Measurements from ENCODE around the gene CCN2. TPM values are rescaled to one million over a fixed set of nuclear protein-coding genes. Genes with fewer than 3 reads are reported as not detected.

Gene CCN2
- total RNA-seq, 1 experiment from 2014 or later = 67.8 TPM

- TF ChIP-seq ATF6 (CRISPR knock-in tag; IDR thresholded peaks at IDR 0.05) = no peak
- TF ChIP-seq SMAD3 (CRISPR knock-in tag; IDR thresholded peaks at IDR 0.05; ENCODE audit: borderline replicate concordance) = no peak
- no peak for TF ChIP-seq ESRRA (CRISPR knock-in tag; IDR thresholded peaks at IDR 0.05; ENCODE audit: borderline replicate concordance)
- TF ChIP-seq NFATC4 (CRISPR knock-in tag; IDR thresholded peaks at IDR 0.05) = no peak
- no peak for TF ChIP-seq ZNF671 (CRISPR knock-in tag; IDR thresholded peaks at IDR 0.05)
- TF ChIP-seq ATF3 (CRISPR knock-in tag; conservative IDR thresholded peaks at IDR 0.05) = no peak
Observed at GRCh38 chr6:131937226-131937625, 13.9 kb downstream of the CCN2 start (continued).

GRCh38 chr6:131936156-131936555 is 15.0 kb downstream of the CCN2 start:
- ChIA-PET POLR2A (no interaction called here), CTCF (no interaction called here)
- Mint-ChIP-seq H3K27ac (no peak overlapping the region), H3K27me3 (ENCODE audit: low read depth) (peaks cover 10% of the 10 kb centered on the region), H3K36me3 (peaks cover 7% of the 10 kb centered on the region; the same call in 1 of the 2 replicates), H3K9me3 (no peaks in the 10 kb centered on the region), H3K4me3 (no peak overlapping the region), H3K4me1 (peaks cover 27% of the 10 kb centered on the region)
- ATAC-seq = no peak
- TF ChIP-seq ZNF396 (CRISPR knock-in tag; IDR thresholded peaks at IDR 0.05; ENCODE audit: borderline replicate concordance) (no peak), E2F5 (CRISPR knock-in tag; IDR thresholded peaks at IDR 0.05) (no peak), SOX15 (CRISPR knock-in tag; IDR thresholded peaks at IDR 0.05) (no peak), NR2C2 (CRISPR knock-in tag; IDR thresholded peaks at IDR 0.05) (no peak)
- no peak for DNase-seq (ENCODE audit: low spot score)

- ChIA-PET POLR2A (no interaction called here), CTCF (no interaction called here)
- Mint-ChIP-seq H3K27ac (no peak overlapping the region), H3K4me1 (peaks cover 14% of the 10 kb centered on the region), H3K27me3 (ENCODE audit: low read depth) (peaks cover 15% of the 10 kb centered on the region; the same call in 1 of the 2 replicates), H3K4me3 (no peak overlapping the region), H3K36me3 (peaks cover 34% of the 10 kb centered on the region), H3K9me3 (no peaks in the 10 kb centered on the region)
- no peak for TF ChIP-seq CREB1 (CRISPR knock-in tag; IDR thresholded peaks at IDR 0.05)
- TF ChIP-seq FOXP4 (CRISPR knock-in tag; IDR thresholded peaks at IDR 0.05) = no peak
- TF ChIP-seq FOXP1 (CRISPR knock-in tag; IDR thresholded peaks at IDR 0.05; ENCODE audit: borderline replicate concordance) = no peak
- TF ChIP-seq ZMAT4 (CRISPR knock-in tag; IDR thresholded peaks at IDR 0.05) = no peak
- no peak for TF ChIP-seq NFATC4 (CRISPR knock-in tag; IDR thresholded peaks at IDR 0.05)
- no peak for TF ChIP-seq SP1 (CRISPR knock-in tag; conservative IDR thresholded peaks at IDR 0.05)
- no peak for TF ChIP-seq ATF1 (CRISPR knock-in tag; IDR thresholded peaks at IDR 0.05)
- no peak for TF ChIP-seq ERG (CRISPR knock-in tag; IDR thresholded peaks at IDR 0.05)
- no peak for TF ChIP-seq HMGA2 (CRISPR knock-in tag; IDR thresholded peaks at IDR 0.05)
- DNase-seq (ENCODE audit: low spot score) (no peak), ATAC-seq (no peak)
Observed at GRCh38 chr6:131931063-131931750, 20.0 kb downstream of the CCN2 start.
